Epithelial cell of proximal tubule (primary cell): ENCODE results near the gene TRABD2A. TPM values are rescaled to one million over a fixed set of nuclear protein-coding genes. Genes with fewer than 3 reads are reported as not detected.

Source experiments
- DNase-seq: peaks from one replicate; pipeline ENCODE4 v3.0.0-alpha.2; 2011; ENCODE audit warnings: low read depth
- H3K4me3 ChIP-seq: 2 replicates; pipeline ENCODE4 v1.5.1; 2011; ENCODE audit warnings: low read depth, mild to moderate bottlenecking, low read length
- total RNA-seq: library from RNA; depleted of rRNA; stranded (reverse); fragments of >200 nt; gene quantifications from 2 replicates; pipeline ENCODE4 v1.2.3, GENCODE V29; 2015
- TF ChIP-seq, protein P1 (sequence below): conservative IDR thresholded peaks from 2 replicates; pipeline ENCODE4 v1.5.1; 2012; ENCODE audit warnings: low read depth, mild to moderate bottlenecking, low read length

TRABD2A gene
- total RNA-seq, 1 donor from 2014 or later = 0.58 TPM

DNA sequence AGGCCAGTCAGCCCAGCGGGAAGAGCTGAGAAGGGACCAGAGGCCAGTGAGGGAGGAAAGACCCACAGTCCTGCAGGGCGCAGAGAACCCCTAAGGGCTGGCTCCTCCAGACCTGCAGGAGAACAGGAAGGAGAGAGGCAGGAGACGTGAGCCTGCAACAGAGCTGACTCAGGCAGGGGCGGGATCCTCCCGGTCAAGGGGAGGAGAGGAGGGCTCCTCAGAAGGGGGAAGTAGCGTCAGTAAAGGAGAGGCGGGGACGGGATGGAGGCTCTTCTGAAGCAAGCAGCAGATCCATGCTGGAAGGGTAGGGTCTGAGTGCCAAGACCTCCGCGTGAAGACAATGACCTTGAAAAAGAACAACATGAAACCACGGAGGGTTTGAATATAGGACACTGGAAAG lies 50.8 kb downstream of the TRABD2A start:
- no peak for DNase-seq
- no peak overlapping the region for H3K4me3 ChIP-seq
- TF ChIP-seq, protein P1, sequence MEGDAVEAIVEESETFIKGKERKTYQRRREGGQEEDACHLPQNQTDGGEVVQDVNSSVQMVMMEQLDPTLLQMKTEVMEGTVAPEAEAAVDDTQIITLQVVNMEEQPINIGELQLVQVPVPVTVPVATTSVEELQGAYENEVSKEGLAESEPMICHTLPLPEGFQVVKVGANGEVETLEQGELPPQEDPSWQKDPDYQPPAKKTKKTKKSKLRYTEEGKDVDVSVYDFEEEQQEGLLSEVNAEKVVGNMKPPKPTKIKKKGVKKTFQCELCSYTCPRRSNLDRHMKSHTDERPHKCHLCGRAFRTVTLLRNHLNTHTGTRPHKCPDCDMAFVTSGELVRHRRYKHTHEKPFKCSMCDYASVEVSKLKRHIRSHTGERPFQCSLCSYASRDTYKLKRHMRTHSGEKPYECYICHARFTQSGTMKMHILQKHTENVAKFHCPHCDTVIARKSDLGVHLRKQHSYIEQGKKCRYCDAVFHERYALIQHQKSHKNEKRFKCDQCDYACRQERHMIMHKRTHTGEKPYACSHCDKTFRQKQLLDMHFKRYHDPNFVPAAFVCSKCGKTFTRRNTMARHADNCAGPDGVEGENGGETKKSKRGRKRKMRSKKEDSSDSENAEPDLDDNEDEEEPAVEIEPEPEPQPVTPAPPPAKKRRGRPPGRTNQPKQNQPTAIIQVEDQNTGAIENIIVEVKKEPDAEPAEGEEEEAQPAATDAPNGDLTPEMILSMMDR = no peak

DNA sequence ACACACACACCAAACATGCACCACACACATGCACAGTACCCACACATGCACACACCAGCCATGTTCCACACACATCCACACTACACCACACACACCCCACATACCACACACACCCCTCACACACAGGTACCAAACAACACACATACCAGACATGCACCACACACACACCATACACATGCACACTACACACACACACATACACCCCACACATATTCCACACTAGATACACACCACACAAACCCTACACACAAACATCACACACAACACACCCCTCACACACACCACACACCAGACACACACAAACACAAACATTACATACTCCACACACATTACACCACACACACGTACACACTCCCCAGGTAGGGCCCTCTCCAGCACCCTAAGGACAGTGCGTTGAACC lies 51.2 kb downstream of the TRABD2A start:
- TF ChIP-seq, protein P1 = no peak
- no peak for DNase-seq
- no peak overlapping the region for H3K4me3 ChIP-seq

DNA sequence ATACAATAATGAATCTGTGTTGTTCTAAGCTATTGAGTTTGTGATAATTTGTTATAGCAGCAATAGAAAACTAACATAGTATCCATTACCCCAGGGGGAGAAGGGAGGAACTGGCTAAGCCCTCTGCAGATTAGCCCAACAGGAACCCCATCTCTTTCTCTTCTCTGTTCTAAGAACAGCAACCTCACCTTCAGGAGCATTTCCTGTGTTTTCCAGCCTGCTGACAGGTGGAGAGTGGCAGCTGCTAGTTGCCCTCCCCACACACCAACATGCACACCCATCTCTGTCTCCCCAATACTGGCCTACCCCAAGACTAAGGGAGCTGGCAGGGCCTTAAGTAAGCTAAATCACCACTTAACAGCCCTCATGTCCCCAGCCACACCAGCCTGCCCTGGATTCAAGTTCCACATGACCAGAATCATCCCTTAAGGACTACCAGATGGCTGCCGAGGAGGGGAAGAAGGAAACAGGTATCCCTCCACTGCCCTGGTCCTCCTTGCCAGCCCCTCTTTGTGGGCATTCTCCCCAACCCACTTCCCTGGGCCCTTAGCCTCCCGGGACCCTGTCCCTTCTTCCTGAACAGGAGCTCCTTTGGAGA lies 52.8 kb downstream of the TRABD2A start:
- H3K4me3 ChIP-seq = no peak overlapping the region
- no peak for DNase-seq
- TF ChIP-seq, protein P1 = no peak

DNA sequence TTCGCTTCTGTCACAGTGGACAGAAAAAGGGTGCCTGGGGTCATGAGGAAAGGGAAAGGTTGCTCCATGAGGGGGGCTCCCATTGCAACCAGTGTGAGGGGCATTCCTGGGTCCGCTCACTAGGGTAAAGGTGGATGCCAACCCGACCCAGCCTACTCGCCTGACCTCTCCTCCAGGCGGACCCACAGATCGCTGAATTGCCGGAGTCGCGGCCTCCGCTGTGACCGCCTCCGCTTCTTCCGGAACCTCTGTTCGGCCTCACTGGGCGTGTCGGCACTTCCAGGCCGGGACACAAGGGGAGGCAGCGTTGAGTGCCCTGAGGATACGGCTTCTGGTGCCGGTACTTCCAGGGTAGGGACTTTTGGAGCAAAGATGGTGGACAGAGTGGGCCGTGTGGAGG lies 57.1 kb downstream of the TRABD2A start:
- DNase-seq = no peak
- TF ChIP-seq, protein P1 = no peak
- no peak overlapping the region for H3K4me3 ChIP-seq

DNA sequence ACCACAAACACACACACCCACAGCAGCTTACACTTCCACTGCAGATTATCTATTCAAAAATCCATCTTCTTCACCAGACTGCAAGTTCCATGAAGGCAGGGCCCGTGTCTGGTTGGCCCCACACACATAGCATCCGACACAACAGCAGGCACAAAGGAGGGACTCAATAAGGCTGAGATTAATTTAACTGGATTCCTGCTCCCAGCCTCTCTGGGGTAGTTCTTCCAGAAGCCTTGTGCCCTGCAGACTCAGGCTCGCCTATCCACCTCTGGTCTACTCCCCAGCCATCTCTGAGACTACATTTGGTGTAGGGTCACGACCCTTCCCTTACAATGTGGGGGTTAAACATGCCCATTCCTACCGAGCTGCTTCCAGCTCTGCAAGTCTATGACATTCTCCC lies 57.7 kb downstream of the TRABD2A start:
- TF ChIP-seq, protein P1 = no peak
- H3K4me3 ChIP-seq = no peak overlapping the region
- DNase-seq = no peak

DNA sequence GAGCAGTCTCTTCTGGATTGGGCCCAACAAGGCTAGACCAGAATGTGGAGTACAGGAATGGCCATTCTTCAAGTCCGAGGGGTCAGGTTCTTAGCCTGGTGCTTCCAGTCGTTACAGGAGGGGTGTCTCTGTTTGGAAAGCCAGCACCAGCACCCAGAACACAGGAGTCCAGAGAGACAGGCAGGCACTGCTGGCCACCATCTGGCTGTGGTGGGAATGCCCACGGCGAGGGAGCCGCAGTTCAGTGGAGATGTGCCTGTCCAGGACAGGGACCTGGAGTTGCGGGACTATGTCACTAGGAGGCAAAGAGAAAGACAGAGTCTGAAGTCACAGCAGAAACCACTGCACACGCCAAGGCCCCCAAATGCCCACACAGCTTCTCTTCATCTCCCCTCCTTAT lies 59.1 kb downstream of the TRABD2A start:
- DNase-seq = no peak
- TF ChIP-seq, protein P1 = no peak

DNA sequence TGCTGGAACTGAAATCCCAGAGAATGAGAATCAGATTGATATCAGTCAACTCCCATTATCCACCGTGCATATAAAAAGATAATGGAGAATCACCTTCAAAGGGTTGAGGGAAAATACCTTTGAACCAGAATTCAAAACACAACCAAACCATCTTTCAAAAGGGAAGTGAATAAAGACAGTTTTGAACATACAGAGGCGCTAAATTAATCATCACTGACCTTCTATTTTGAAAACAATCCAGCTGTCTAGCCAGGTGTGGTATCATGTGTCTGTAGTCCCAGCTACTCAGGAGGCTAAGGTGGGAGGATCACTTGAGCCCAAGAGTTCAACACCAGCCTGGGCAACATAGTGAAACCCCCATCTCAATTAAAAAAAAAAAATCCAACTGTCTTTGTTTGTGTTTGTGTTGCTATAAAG lies 63.6 kb downstream of the TRABD2A start:
- DNase-seq = no peak
- TF ChIP-seq, protein P1 = no peak
- no peak overlapping the region for H3K4me3 ChIP-seq

More for the DNA sequence above, 59.1 kb downstream of the TRABD2A start:
- no peak overlapping the region for H3K4me3 ChIP-seq
